ENCODE data around the gene SLAIN2. TPM values are rescaled to one million over a fixed set of nuclear protein-coding genes. Genes with fewer than 3 reads are reported as not detected.

Gene SLAIN2
- total RNA-seq, 1 experiment from 2014 or later = 12.5 TPM

DNA sequence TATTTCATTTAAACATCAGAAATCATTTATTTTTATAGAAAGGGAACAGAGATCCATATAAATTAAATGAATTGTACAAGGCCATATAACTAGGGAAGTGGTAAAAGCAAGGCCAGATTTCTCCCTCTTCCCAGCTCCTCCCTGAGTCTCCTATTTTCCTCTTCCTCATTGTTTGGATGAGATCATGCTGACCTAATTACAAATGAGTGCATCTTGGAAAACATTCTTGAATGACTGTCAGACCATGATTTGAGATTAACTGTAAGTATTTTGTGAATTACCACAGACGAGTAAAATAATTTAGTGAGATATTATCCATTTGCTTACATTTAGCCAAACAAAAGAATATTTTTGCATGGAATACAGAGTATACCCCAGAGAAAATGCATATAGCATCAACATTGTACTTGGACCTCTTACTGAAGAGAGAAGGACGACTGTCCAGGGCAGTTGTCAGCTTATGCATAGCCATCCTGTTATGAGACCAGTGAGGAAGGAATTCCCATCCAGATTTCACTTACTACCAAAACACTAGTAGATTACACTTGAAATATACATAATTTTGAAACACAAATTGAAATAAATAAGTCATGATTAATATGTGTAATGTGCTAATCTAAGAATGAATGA, 47.3 kb downstream of the SLAIN2 start:
- TF ChIP-seq, protein P1, sequence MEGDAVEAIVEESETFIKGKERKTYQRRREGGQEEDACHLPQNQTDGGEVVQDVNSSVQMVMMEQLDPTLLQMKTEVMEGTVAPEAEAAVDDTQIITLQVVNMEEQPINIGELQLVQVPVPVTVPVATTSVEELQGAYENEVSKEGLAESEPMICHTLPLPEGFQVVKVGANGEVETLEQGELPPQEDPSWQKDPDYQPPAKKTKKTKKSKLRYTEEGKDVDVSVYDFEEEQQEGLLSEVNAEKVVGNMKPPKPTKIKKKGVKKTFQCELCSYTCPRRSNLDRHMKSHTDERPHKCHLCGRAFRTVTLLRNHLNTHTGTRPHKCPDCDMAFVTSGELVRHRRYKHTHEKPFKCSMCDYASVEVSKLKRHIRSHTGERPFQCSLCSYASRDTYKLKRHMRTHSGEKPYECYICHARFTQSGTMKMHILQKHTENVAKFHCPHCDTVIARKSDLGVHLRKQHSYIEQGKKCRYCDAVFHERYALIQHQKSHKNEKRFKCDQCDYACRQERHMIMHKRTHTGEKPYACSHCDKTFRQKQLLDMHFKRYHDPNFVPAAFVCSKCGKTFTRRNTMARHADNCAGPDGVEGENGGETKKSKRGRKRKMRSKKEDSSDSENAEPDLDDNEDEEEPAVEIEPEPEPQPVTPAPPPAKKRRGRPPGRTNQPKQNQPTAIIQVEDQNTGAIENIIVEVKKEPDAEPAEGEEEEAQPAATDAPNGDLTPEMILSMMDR (conservative IDR thresholded peaks at IDR 0.05; ENCODE audit: low read depth, low read length) = no peak
- TF ChIP-seq EZH2 (IDR thresholded peaks at IDR 0.05; ENCODE audit: low read length, unreplicated experiment) (no peak), EZH2phosphoT487 (IDR thresholded peaks at IDR 0.05; ENCODE audit: borderline replicate concordance, low read length) (no peak)
- ChIA-PET POLR2A (ENCODE audit: unreplicated experiment) (no interaction called here), CTCF (no interaction called here)
- DNase-seq (no peak), ATAC-seq (no peak)
- Histone ChIP-seq H3K4me3 (ENCODE audit: low read length) (no peak overlapping the region), H4K20me1 (ENCODE audit: low read length) (no peaks in the 10 kb centered on the region), H3K27me3 (ENCODE audit: low read length) (no peaks in the 10 kb centered on the region), H3K27ac (ENCODE audit: low read length) (no peak overlapping the region), H2AFZ (ENCODE audit: low read length) (no peak overlapping the region), H3K4me1 (ENCODE audit: insufficient read depth, low read length) (no peaks in the 10 kb centered on the region), H3K79me2 (ENCODE audit: low read length) (no peaks in the 10 kb centered on the region), H3K36me3 (ENCODE audit: low read depth, low read length) (0 out of 2 replicates have a peak, but pooled peaks cover 4% of the 10 kb centered on the region), H3F3A (ENCODE audit: low read length, unreplicated experiment) (no peaks in the 10 kb centered on the region), H3K9me2 (replicated peaks; ENCODE audit: low read length) (no peaks in the 10 kb centered on the region), H3K9me3 (ENCODE audit: low read length) (no peaks in the 10 kb centered on the region), H3K9ac (ENCODE audit: low read length) (no peak overlapping the region), H3K4me2 (ENCODE audit: low read length) (no peak overlapping the region)
- BruUV-seq (replicated peaks) = no TSS peak
- intact Hi-C loops (cut with micrococcal nuclease) = no loop called here

DNA sequence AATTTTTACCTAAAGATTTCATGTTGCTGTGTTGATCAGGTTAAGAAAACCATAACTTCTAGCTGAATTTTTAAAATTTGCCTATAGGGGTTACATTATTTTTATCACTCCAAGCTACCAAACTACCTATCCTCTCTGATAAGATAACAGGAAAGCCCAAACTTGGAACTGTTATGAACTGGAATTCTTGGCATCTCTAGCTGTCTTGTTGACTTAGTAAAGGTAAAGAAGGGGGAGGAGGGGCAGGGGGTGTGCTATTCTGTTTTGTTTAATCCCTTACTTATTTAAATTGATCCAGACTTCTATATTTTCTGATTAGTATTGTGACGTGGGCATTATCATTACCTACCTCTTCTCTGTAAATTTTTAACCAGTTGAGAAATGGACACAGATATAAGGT, 54.7 kb downstream of the SLAIN2 start:
- DNase-seq = no peak
- H3K79me2 ChIP-seq (ENCODE audit: low read length) = no peaks in the 10 kb centered on the region
- no peak overlapping the region for H3K4me3 ChIP-seq (ENCODE audit: low read length)
- H3K9me2 ChIP-seq (replicated peaks; ENCODE audit: low read length) = no peaks in the 10 kb centered on the region
- no peak overlapping the region for H3K9ac ChIP-seq (ENCODE audit: low read length)
- BruUV-seq (replicated peaks) = no TSS peak
- H3F3A ChIP-seq (ENCODE audit: low read length, unreplicated experiment) = no peaks in the 10 kb centered on the region
- H3K27me3 ChIP-seq (ENCODE audit: low read length) = no peaks in the 10 kb centered on the region
- no peak for ATAC-seq
- intact Hi-C loops (cut with micrococcal nuclease) = no loop called here
- H3K9me3 ChIP-seq (ENCODE audit: low read length) = no peaks in the 10 kb centered on the region
- H3K27ac ChIP-seq (ENCODE audit: low read length) = no peak overlapping the region
- CTCF ChIA-PET = no interaction called here
- no peak overlapping the region for H3K4me2 ChIP-seq (ENCODE audit: low read length)
- no peak overlapping the region for H2AFZ ChIP-seq (ENCODE audit: low read length)
- no peaks in the 10 kb centered on the region for H3K36me3 ChIP-seq (ENCODE audit: low read depth, low read length)
- H4K20me1 ChIP-seq (ENCODE audit: low read length) = no peaks in the 10 kb centered on the region
- TF ChIP-seq EZH2phosphoT487 (IDR thresholded peaks at IDR 0.05; ENCODE audit: borderline replicate concordance, low read length) = no peak
- TF ChIP-seq EZH2 (IDR thresholded peaks at IDR 0.05; ENCODE audit: low read length, unreplicated experiment) = no peak
- no peaks in the 10 kb centered on the region for H3K4me1 ChIP-seq (ENCODE audit: insufficient read depth, low read length)
- POLR2A ChIA-PET (ENCODE audit: unreplicated experiment) = no interaction called here

DNA sequence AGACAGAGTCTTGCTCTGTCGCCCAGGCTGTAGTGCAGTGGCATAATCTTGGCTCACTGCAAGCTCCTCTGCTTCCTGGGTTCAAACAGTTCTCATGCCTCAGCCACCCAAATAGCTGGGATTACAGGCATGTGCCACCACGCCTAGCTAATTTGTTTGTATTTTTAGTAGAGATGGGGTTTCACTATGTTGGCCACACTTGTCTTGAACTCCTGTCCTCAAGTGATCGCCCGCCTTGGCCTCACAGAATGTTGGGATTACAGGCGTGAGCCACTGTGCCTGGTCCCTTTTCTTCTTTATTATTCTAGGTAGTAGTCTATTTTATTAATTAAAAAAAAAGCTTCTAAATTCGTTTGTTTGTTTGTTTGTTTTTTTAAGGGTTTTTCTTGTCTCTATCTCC, 59.1 kb downstream of the SLAIN2 start:
- Histone ChIP-seq H3K9me3 (ENCODE audit: low read length) (no peaks in the 10 kb centered on the region), H3K9ac (ENCODE audit: low read length) (no peak overlapping the region), H3K4me2 (ENCODE audit: low read length) (no peak overlapping the region), H3K36me3 (ENCODE audit: low read depth, low read length) (no peaks in the 10 kb centered on the region), H3K79me2 (ENCODE audit: low read length) (no peaks in the 10 kb centered on the region), H3K9me2 (replicated peaks; ENCODE audit: low read length) (no peaks in the 10 kb centered on the region), H3K4me3 (ENCODE audit: low read length) (no peak overlapping the region), H3K27me3 (ENCODE audit: low read length) (no peaks in the 10 kb centered on the region), H2AFZ (ENCODE audit: low read length) (no peak overlapping the region), H3K4me1 (ENCODE audit: insufficient read depth, low read length) (no peaks in the 10 kb centered on the region), H4K20me1 (ENCODE audit: low read length) (no peaks in the 10 kb centered on the region), H3F3A (ENCODE audit: low read length, unreplicated experiment) (no peaks in the 10 kb centered on the region), H3K27ac (ENCODE audit: low read length) (no peak overlapping the region)
- ATAC-seq (no peak), DNase-seq (no peak)
- intact Hi-C loops (cut with micrococcal nuclease) = no loop called here
- no TSS peak for BruUV-seq (replicated peaks)
- TF ChIP-seq, protein P1 (conservative IDR thresholded peaks at IDR 0.05; ENCODE audit: low read depth, low read length) = no peak
- no peak for TF ChIP-seq EZH2phosphoT487 (IDR thresholded peaks at IDR 0.05; ENCODE audit: borderline replicate concordance, low read length)
- TF ChIP-seq EZH2 (IDR thresholded peaks at IDR 0.05; ENCODE audit: low read length, unreplicated experiment) = no peak
- ChIA-PET POLR2A (ENCODE audit: unreplicated experiment) (no interaction called here), CTCF (no interaction called here)
